Measurements from ENCODE around the gene EBF3. TPM values are rescaled to one million over a fixed set of nuclear protein-coding genes. Genes with fewer than 3 reads are reported as not detected.

EBF3 gene
- total RNA-seq, 8 experiments from 2014 or later = 0.10 to 112 (median 14.8) TPM

DNA sequence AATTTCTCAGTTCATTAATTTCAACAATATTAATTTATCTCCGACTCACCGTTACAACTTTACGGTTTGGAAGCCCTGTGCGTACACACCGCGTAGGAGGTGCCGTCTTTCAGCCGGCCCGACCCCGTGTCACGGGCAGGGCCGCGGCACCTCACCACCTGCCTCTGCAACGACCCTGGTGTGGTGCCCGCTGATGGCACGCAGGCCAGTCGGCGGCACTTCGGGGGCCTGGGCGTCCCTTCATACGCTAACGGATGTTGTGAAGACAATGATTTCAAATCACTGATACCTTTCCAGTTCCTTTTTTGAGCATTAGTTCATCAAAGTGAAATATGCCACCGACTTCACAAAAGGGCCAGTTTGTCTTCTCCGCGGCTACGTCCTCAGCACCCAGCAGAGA, 125.3 kb downstream of the EBF3 start:
- Histone ChIP-seq H3K27ac (no peak overlapping the region), H3K4me3 (no peak overlapping the region), H3K4me1 (replicated peaks in 1 of 2) (peaks cover 12% of the 10 kb centered on the region in 2 donors)
- no peak for ATAC-seq (replicated peaks in 6 of 8)
- in situ Hi-C loops (cut with MboI; ENCODE audit: low pct_unique_long_range_greater_than_20kb in 2 of 9, low sequenced_read_pairs in 9 of 9, unreplicated experiment in 9 of 9) = no loop called here
- WGBS, 10 experiments = 87 to 100% (median 96%) methylated on average over 1 to 20 of the region's 26 CpGs; no CpG with 5 or more reads in 2 of the 10 experiments

DNA sequence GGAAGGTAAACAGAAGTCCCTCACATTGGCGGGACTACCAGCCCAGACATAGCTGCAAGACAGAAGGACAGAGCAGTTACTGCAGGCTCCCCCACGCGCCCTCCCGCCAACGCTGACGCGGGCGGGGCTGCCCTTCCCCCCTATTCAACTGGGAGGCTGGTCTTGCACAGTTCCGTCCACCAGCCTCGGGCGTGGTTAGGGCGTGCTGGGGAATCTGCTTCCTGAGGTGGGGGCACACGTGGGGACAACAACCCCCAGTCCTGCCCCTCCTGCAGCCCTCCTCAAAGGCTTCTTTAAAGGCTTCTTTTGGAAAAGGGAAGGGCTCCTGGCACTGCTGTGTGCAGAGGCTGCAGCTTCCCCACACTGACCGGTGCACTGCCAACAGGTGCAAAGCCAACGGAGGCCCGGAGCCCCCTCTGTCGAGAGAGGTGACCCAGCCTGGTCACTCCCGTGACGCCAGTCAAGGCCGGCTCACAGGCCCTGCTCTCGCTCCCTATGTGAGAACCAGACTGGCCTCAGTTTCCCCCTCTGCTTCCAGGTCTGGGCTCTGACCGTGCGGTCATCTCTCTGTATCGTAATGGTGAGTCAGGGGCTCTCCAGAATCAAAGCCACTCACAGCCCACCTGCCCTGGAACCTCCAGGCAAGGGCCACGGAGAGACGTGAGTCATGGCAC, 126.0 kb downstream of the EBF3 start:
- H3K4me1 ChIP-seq (replicated peaks in 1 of 2) = peaks cover 19 to 20% of the 10 kb centered on the region in 2 donors
- in situ Hi-C loops (cut with MboI; ENCODE audit: low pct_unique_long_range_greater_than_20kb in 2 of 9, low sequenced_read_pairs in 9 of 9, unreplicated experiment in 9 of 9) = no loop called here
- WGBS, 10 experiments = 67 to 97% (median 92%) methylated on average over 2 to 13 of the region's 26 CpGs; no CpG with 5 or more reads in 3 of the 10 experiments
- H3K27ac ChIP-seq = no peak overlapping the region
- ATAC-seq (replicated peaks in 6 of 8) = no peak
- no peak overlapping the region for H3K4me3 ChIP-seq

DNA sequence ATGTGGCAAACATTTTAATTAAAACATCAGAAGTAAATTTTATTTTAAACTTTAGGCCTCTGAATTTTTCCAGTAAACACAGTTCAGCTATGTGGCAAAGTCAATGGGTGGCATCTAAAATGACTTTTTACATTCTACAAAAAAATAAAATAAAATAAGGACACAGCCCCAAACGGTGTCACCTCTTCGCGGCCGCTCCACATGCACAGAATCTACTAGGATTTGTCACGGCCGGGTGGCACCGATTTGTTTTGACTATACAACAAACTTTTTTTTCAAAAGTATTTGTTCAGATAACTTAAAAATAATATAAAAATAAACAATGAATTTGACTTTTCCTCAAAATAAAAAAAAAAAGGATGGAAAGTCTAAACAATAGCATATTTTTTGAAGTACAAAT, 127.8 kb downstream of the EBF3 start:
- WGBS, 10 experiments = 72 to 100% (median 91%) methylated on average over 3 to 7 of the region's 7 CpGs
- peaks cover 26 to 28% of the 10 kb centered on the region in 2 donors for H3K4me1 ChIP-seq (replicated peaks in 1 of 2)
- H3K27ac ChIP-seq = no peak overlapping the region
- no peak for ATAC-seq (replicated peaks in 6 of 8)
- H3K4me3 ChIP-seq = no peak overlapping the region
- in situ Hi-C loops (cut with MboI; ENCODE audit: low pct_unique_long_range_greater_than_20kb in 2 of 9, low sequenced_read_pairs in 9 of 9, unreplicated experiment in 9 of 9) = no loop called here

DNA sequence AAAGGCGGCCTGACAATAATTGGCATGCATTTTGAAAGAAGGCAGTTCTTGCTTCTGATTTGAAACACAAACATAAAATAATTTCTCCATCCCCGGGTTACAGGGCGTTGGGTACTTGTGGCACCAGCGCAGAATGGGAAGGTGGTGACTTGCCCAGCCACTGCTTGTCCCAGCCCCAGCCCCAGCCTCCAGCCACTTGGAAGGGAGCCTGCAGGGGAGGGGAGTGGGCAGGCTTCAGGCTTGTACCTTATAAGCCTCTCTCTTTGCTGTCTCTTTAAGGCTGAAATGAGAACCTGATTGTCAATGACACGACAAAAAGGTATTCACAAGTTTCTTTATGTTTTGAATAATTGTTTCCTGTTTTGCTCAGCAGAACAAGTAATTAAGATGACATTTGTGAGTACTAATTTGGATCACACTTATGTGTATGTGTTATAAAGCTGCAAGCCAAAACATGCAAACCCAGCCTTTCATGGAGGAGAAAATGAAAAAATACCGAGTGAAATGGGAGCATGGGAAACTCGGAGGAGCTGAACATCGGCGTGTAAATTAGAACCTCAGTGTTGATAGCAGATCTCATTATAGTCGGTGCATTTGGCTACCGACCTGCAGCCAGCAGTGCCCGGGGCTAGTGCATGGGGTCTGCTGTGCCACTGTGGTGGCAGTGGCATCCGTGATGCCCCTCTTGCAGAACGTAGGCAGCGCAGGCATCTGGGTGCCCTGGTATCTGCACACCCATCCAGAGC, 129.9 kb downstream of the EBF3 start:
- peak in 5 of 8 experiments; percentile 66 to 77 (median 73) for ATAC-seq (replicated peaks in 6 of 8)
- no peak overlapping the region for H3K27ac ChIP-seq
- H3K4me1 ChIP-seq (replicated peaks in 1 of 2) = peaks cover 26 to 28% of the 10 kb centered on the region in 2 donors
- 0 to 88% (median 37%) methylated on average over 1 to 7 of the region's 15 CpGs; no CpG with 5 or more reads in 1 of the 10 experiments for WGBS, 10 experiments
- in situ Hi-C loops (cut with MboI; ENCODE audit: low pct_unique_long_range_greater_than_20kb in 2 of 9, low sequenced_read_pairs in 9 of 9, unreplicated experiment in 9 of 9) = no loop called here
- no peak overlapping the region for H3K4me3 ChIP-seq

DNA sequence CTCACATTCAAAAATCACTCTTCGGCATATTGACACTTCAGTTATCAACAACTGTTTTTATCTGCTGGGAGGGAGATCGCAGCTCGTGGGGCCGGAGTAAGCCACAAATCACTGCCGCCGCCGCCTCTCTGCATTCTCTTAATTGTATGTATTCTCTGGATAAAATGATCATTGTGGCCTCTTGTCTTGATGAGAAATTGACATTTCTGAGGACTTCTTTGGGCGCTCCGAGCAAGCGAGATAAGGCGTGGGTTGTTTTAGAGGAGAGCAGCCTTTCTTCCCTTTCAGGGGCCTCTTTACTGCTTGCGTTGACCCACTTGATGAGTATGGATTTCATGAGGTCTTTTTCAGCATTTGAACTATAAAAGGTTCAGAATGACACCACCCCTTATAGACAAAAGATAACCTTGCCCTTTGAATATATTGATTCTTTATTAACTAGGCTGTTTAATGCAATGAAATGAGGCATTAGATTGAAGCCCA, 130.6 kb downstream of the EBF3 start:
- whole genome bisulfite sequencing, 10 experiments = 7 to 91% (median 63%) methylated on average over 1 to 11 of the region's 12 CpGs; no CpG with 5 or more reads in 2 of the 10 experiments
- in situ Hi-C loops (cut with MboI; ENCODE audit: low pct_unique_long_range_greater_than_20kb in 2 of 9, low sequenced_read_pairs in 9 of 9, unreplicated experiment in 9 of 9) = no loop called here
- Histone ChIP-seq H3K27ac (peak overlapping the region in 1 of 2 donors; percentile 1), H3K4me1 (replicated peaks in 1 of 2) (peaks cover 26 to 28% of the 10 kb centered on the region in 2 donors), H3K4me3 (no peak overlapping the region)
- peak in 5 of 8 experiments; percentile 58 to 73 (median 65) for ATAC-seq (replicated peaks in 6 of 8)

DNA sequence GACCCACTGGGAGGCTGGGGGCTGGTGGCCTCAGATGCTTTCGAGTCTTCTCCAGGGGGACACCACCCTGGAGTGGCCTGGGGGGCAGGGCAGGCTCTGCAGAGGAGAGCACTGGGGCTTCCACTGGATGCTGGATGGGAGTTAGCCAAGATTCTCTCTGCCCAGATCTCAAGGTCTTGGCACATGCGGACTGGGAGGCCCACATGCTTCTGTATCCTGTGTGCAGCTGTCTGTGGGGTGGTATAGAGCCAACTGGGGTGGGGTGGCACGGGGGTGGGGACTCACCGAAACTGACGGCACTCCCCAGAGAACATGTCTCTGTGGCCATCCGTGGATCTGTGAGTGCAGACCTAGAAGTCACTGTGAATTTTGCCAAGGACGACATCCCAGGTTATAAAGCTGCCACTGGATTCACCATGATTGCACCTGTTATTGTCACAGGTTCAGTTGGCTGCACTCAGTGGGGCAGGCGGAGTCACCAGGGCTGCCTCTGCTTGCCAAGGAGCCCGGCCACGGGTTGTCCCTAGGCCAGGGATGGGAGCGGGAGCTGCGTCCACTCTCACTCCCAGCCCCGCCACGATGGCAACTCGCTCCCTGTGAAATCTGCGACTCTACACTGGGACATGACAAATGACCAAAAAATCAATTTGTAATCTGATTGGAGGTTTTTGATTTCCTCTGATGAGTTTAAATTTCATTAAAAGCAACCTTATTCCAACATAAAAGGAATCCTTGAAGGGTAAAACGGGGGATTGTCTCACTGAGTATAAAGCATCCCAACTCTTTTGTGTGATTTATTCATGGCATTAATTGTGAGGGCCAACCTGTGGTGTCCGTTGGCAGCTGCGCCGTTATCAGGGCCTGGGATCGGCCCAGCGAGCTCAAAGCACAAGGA, 131.3 kb downstream of the EBF3 start:
- in situ Hi-C loops (cut with MboI; ENCODE audit: low pct_unique_long_range_greater_than_20kb in 2 of 9, low sequenced_read_pairs in 9 of 9, unreplicated experiment in 9 of 9) = no loop called here
- WGBS, 10 experiments = 20 to 88% (median 35%) methylated on average over 2 to 8 of the region's 22 CpGs; no CpG with 5 or more reads in 2 of the 10 experiments
- Histone ChIP-seq H3K4me3 (no peak overlapping the region), H3K4me1 (replicated peaks in 1 of 2) (peaks cover 26 to 28% of the 10 kb centered on the region in 2 donors), H3K27ac (peak overlapping the region in 1 of 2 donors; percentile 38)
- ATAC-seq (replicated peaks in 6 of 8) = peak in 5 of 8 experiments; percentile 61 to 77 (median 64)

DNA sequence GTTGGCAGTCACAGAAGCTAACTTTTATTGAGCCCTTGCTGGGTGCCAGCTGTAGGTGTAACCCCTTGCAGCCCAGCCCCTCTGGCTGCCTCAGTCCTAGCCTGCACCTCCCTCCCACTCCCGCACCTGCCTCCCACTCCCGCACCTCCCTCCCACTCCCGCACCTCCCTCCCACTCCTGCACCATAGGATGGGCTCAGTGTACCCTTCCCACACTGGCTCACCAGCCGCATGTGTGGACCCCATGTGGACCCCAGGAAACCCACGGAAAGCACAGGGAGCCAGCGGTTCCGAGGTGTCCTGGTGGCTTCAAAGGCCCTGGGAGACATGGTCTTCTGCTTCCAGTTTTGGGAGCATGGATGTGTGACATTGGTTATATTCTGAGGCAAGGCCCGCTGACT, 132.9 kb downstream of the EBF3 start:
- 100% methylated on average over 1 of the region's 8 CpGs; no CpG with 5 or more reads in 8 of the 10 experiments for WGBS, 10 experiments
- ATAC-seq (replicated peaks in 6 of 8) = no peak
- in situ Hi-C loops (cut with MboI; ENCODE audit: low pct_unique_long_range_greater_than_20kb in 2 of 9, low sequenced_read_pairs in 9 of 9, unreplicated experiment in 9 of 9) = no loop called here

DNA sequence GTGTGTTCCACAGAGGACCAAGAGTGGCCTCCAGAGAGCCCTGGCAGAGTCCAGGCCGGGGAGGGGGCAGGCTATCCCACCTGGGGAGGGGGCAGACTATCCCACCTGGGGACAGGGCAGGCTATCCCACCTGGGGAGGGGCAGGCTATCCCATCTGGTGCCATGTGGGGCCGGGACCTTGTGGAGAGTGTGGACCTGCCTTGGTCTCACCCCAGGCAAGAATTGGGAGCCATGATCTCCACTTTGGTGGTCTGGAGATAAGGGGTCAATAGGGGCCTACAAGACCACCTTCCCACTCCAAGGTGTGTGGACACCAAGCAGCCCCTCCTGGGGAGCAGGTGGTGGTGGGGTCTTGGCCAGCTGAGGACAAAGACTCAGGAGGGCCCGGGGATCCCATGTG, 138.2 kb downstream of the EBF3 start:
- 57 to 83% (median 79%) methylated on average over 1 of the region's 3 CpGs; no CpG with 5 or more reads in 6 of the 10 experiments for WGBS, 10 experiments
- in situ Hi-C loops (cut with MboI; ENCODE audit: low pct_unique_long_range_greater_than_20kb in 2 of 9, low sequenced_read_pairs in 9 of 9, unreplicated experiment in 9 of 9) = no loop called here
- ATAC-seq (replicated peaks in 6 of 8) = no peak
- no peak overlapping the region for H3K27ac ChIP-seq
- H3K4me1 ChIP-seq (replicated peaks in 1 of 2) = no peaks in the 10 kb centered on the region
- no peak overlapping the region for H3K4me3 ChIP-seq

More for the DNA sequence above, 132.9 kb downstream of the EBF3 start:
- H3K4me3 ChIP-seq = no peak overlapping the region
- H3K27ac ChIP-seq = no peak overlapping the region
- peaks cover 26 to 28% of the 10 kb centered on the region in 2 donors for H3K4me1 ChIP-seq (replicated peaks in 1 of 2)

DNA sequence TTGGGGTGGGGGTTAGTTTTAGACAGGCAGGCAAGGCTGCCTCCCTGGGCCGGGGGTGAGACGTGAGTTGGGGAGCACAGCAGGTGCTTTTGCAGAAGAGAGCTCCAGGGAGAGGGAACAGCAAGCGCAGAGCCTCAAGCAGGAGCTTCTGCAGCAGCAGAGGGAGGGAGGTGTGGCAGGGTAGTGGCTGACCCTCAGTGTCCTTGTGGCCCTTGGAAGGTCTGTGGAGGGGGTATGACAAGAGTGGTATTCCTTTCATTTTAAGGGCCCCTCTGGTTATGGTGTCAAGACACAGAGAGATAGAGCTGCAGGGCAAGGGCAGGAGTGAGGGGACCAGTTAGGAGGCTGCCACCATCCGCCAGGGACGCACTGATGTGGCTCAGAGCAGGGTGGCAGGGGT, 138.9 kb downstream of the EBF3 start:
- in situ Hi-C loops (cut with MboI; ENCODE audit: low pct_unique_long_range_greater_than_20kb in 2 of 9, low sequenced_read_pairs in 9 of 9, unreplicated experiment in 9 of 9) = no loop called here
- no peak for ATAC-seq (replicated peaks in 6 of 8)
- H3K27ac ChIP-seq = no peak overlapping the region
- WGBS, 10 experiments = 6 to 100% (median 80%) methylated on average over 2 to 3 of the region's 5 CpGs; no CpG with 5 or more reads in 5 of the 10 experiments
- no peaks in the 10 kb centered on the region for H3K4me1 ChIP-seq (replicated peaks in 1 of 2)
- no peak overlapping the region for H3K4me3 ChIP-seq

DNA sequence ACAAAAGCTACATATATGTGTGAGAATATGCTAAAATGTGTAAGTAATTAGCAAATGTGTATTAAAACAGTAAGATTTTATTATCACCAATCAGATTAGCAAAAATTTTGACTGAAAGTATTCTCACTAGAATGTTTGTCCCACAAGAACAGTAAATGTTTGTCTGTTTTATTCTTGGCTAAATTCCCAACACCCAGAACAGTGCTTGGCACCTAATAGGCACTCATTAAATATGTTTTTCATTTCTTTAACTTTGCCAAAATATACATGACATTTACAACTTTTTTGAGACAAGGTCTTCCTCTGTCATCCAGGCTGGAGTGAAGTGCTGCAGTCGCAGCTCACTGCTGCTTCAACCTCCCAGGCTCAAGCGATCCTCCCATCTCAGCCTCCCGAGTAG, 143.6 kb downstream of the EBF3 start:
- ATAC-seq (replicated peaks in 6 of 8) = no peak
- H3K4me1 ChIP-seq (replicated peaks in 1 of 2) = no peaks in the 10 kb centered on the region
- 0 to 100% (median 54%) methylated on average over 1 to 3 of the region's 3 CpGs; no CpG with 5 or more reads in 2 of the 10 experiments for WGBS, 10 experiments
- in situ Hi-C loops (cut with MboI; ENCODE audit: low pct_unique_long_range_greater_than_20kb in 2 of 9, low sequenced_read_pairs in 9 of 9, unreplicated experiment in 9 of 9) = no loop called here
- no peak overlapping the region for H3K27ac ChIP-seq
- no peak overlapping the region for H3K4me3 ChIP-seq

DNA sequence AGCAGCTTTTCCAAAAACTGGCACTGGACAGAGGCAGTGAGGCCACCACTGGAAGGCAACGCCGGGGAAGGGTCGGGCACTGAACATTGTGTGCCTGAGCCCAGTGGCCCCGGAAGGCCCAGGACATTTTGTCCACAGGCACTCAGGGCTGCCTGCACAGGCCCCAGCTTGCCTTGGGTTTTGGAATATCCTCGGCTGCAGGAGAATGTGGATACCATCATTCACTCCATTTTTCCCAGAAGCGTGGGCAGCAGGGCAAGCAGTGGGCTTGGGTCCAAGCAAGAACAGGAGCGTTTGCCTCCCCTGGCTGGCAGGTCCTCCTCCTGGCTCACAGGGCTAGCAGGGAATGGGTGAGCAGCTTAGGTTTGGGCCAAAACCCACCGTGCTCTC, 147.4 kb downstream of the EBF3 start:
- no peak for ATAC-seq (replicated peaks in 6 of 8)
- Histone ChIP-seq H3K27ac (no peak overlapping the region), H3K4me1 (replicated peaks in 1 of 2) (peaks cover 9 to 11% of the 10 kb centered on the region in 2 donors), H3K4me3 (no peak overlapping the region)
- in situ Hi-C loops (cut with MboI; ENCODE audit: low pct_unique_long_range_greater_than_20kb in 2 of 9, low sequenced_read_pairs in 9 of 9, unreplicated experiment in 9 of 9) = no loop called here
- WGBS, 10 experiments = 37 to 100% (median 88%) methylated on average over 1 to 6 of the region's 8 CpGs; no CpG with 5 or more reads in 3 of the 10 experiments

DNA sequence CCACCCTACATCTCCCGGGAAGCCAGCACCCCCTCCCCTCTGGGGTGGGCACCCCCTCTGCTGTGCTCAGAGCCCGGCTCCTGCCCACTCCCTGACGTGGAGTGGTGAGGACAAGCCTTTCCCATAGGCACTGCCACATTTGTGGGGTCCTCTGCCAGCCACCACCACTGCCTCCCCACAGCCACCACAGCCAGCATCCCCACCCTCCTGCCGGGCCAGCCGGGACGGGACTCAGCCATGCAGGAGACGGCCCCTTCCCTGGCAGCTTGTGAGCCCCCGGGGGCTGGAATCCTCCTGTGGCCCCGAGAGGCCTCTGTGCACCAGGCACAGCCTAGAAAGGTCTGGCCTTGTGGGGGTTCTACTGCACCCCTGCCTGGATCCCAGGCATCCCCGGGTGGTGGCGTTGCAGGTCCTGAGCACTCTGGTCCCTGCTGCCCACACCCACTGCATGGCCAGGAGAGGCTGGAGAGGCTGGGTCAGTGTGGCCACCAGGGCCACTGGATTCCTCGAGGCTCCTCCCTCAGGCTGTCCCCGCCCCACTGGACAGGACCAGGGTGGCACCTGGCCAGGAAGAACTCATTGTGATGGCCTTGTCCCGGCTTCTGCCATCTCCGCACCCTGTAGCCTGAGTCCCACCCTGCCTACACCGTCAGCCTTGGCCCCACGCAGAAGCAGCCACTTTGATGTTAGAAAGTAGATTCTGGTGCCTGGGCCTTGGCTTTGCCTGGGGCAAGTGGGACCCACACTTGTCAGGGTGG, 148.0 kb downstream of the EBF3 start:
- 100% methylated on average over 2 of the region's 17 CpGs; no CpG with 5 or more reads in 9 of the 10 experiments for WGBS, 10 experiments
- in situ Hi-C loops (cut with MboI; ENCODE audit: low pct_unique_long_range_greater_than_20kb in 2 of 9, low sequenced_read_pairs in 9 of 9, unreplicated experiment in 9 of 9) = no loop called here
- no peak overlapping the region for H3K27ac ChIP-seq
- no peak overlapping the region for H3K4me3 ChIP-seq
- peaks cover 12 to 16% of the 10 kb centered on the region in 2 donors for H3K4me1 ChIP-seq (replicated peaks in 1 of 2)
- no peak for ATAC-seq (replicated peaks in 6 of 8)

All from motor neuron (in vitro differentiated cells).